ENCODE data around the gene INPP4A. TPM values are rescaled to one million over a fixed set of nuclear protein-coding genes. Genes with fewer than 3 reads are reported as not detected.

Gene INPP4A
- total and polyA plus RNA-seq, 5 donors: 5.1 to 18.1 (median 15.8) TPM

DNA sequence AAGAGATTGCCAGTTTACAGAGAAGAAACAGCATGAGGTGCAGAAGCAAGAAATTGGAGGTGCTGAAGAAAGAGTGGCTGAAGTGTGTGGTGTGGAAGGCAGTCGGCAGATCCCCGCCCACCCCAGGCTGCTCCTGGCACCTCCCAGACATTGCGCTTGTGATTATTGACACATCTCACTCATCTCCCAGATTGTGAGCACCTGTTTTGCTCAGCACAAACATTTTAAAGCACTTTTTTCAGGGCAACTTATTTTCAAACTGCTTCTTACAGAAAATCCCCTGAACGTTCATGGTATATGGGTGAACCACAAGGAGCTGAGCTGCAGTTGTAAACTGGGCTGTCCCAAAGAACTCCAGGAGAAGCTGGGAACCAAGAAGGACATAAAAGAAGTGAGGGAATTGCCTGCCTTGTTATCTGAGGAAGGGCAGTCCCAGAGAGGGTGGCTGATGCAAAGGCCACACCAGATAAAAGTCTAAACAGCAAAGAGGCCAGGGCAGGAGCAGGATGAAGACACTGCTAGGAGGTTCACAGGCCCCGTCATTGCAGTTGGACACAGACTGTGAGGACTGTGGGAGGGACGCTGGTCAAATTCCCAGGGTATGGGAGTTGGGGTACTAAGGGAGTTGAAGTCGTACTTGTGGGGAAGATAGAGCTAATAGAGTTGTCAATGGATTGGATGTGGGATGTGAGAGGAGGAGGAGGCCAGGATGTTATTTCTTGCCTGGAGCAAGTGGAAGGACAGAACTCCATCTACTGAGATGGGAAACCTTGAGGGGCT is 65.1 kb downstream of the INPP4A start:
- intact Hi-C loops (cut with DNase I): loop anchor here in 1 of 4 donors (10.0 kb wide), 1 partner anchor 95 kb away; no protein-coding TSS in a partner anchor
- H3K4me1 ChIP-seq (ENCODE audit: control insufficient read depth, insufficient read depth, low read length): peaks cover 25% of the 10 kb centered on the region
- no peaks in the 10 kb centered on the region for H3K9me3 ChIP-seq (ENCODE audit: control insufficient read depth, low read length)
- no peaks in the 10 kb centered on the region for H3K27me3 ChIP-seq (ENCODE audit: control insufficient read depth, insufficient read depth)
- ATAC-seq: no peak
- no peak overlapping the region for H3K4me3 ChIP-seq (ENCODE audit: low read length)
- DNase-seq: no peak
- WGBS: 92% methylated on average over 7 of the region's 7 CpGs
- no peak overlapping the region for H3K27ac ChIP-seq (ENCODE audit: low read length)

DNA sequence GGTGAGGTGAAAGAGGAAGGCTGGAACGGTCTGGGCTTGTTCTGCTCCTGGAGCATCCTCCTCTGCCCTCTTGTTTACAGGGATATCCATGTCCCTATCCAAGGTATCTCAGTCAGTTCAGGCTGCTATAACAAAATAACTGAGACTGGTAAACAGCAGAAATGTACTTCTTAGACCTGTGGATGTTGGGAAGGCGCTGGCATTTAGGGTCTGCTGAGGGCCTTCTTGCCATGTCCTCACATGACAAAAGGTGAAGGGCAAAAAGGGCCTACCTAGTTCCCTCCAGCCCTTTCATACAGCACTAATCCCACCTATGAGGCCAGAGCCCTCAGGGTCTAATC is 65.6 kb downstream of the INPP4A start:
- ATAC-seq (no peak), DNase-seq (no peak)
- no peak overlapping the region for H3K4me3 ChIP-seq (ENCODE audit: low read length)
- H3K27ac ChIP-seq (ENCODE audit: low read length): no peak overlapping the region
- no peaks in the 10 kb centered on the region for H3K9me3 ChIP-seq (ENCODE audit: control insufficient read depth, low read length)
- H3K27me3 ChIP-seq (ENCODE audit: control insufficient read depth, insufficient read depth): no peaks in the 10 kb centered on the region
- WGBS: 100% methylated on average over 2 of the region's 2 CpGs
- intact Hi-C loops (cut with DNase I): loop anchor here in 1 of 4 donors (10.0 kb wide), 1 partner anchor 95 kb away; no protein-coding TSS in a partner anchor
- H3K4me1 ChIP-seq (ENCODE audit: control insufficient read depth, insufficient read depth, low read length): peaks cover 21% of the 10 kb centered on the region

DNA sequence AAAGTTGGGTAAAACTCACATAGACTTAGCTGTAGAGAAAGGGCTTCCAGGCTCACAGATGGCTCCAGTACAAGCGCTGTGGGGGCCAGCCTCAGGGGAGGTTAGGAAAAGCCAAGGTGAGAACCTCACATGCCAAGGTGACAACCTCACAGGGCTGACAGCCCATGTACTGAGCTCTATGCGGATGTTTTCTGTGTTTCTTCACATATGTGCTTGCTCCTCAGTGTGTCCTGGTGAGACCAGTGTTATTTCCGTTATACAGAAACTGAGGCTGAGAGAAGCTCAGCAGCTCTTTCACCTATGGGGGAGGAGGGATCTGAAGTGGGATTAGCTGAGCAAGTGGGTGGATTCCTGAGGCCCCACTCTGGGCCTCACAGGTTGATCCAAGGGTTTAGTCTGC is 67.3 kb downstream of the INPP4A start:
- H3K9me3 ChIP-seq (ENCODE audit: control insufficient read depth, low read length): no peaks in the 10 kb centered on the region
- no peak overlapping the region for H3K27ac ChIP-seq (ENCODE audit: low read length)
- DNase-seq (no peak), ATAC-seq (no peak)
- no peaks in the 10 kb centered on the region for H3K27me3 ChIP-seq (ENCODE audit: control insufficient read depth, insufficient read depth)
- peaks cover 18% of the 10 kb centered on the region for H3K4me1 ChIP-seq (ENCODE audit: control insufficient read depth, insufficient read depth, low read length)
- intact Hi-C loops (cut with DNase I): loop anchor here in 1 of 4 donors (10.0 kb wide), 1 partner anchor 97 kb away; no protein-coding TSS in a partner anchor
- 98% methylated on average over 3 of the region's 3 CpGs for WGBS
- no peak overlapping the region for H3K4me3 ChIP-seq (ENCODE audit: low read length)

DNA sequence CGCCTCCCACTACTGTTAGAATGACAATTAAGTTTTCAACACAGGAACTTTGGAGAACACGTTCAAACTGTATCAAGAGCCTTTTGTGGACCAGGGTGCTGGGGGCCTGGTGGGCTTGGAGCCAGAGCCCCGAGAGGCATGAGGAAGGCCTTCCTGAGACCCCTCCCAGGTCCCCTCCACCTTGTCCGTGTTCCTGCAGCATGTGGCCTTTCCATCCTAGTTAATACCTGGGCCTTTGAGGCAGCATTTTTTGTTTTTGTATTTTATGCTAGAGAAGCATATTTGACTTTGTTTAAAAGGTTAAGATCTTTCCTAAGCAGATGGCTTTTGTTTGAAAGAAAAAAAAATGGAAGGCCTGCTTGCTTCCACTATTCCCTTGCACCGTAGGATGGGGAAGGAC is 68.0 kb downstream of the INPP4A start:
- ATAC-seq (no peak), DNase-seq (no peak)
- Histone ChIP-seq H3K27ac (ENCODE audit: low read length) (no peak overlapping the region), H3K9me3 (ENCODE audit: control insufficient read depth, low read length) (no peaks in the 10 kb centered on the region), H3K4me3 (ENCODE audit: low read length) (no peak overlapping the region), H3K27me3 (ENCODE audit: control insufficient read depth, insufficient read depth) (no peaks in the 10 kb centered on the region), H3K4me1 (ENCODE audit: control insufficient read depth, insufficient read depth, low read length) (peaks cover 13% of the 10 kb centered on the region)
- intact Hi-C loops (cut with DNase I): loop anchor here in 1 of 4 donors (10.0 kb wide), 1 partner anchor 98 kb away; no protein-coding TSS in a partner anchor
- WGBS: 94% methylated on average over 5 of the region's 5 CpGs

DNA sequence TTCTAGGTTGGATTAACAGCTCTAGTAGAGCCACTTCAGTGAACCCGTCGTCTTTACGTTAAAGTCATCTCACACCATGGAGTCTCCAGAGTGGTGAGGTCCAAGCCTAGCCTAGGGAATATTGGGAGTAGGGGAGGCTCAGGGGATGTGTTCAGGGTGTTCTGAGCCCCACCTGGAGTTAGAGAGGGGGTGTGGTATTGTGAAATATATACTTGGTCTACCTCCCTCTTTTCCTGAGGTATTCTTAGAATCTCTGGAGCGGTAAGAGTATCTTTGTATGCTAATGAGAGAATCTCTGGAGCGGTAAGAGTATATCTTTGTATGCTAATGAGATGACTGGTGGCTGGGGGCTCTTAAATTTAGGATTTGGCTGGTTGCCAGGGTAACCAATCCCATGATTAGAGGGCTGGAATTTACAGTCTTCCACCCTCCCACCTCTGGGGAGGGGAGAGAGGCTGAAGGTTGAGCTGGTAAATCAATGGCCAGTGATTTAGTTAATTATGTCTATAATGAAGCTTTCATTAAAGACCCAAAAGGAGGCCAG is 69.5 kb downstream of the INPP4A start:
- ATAC-seq (no peak), DNase-seq (no peak)
- intact Hi-C loops (cut with DNase I): loop anchor here in 1 of 4 donors (10.0 kb wide), 1 partner anchor 99 kb away; no protein-coding TSS in a partner anchor
- H3K27me3 ChIP-seq (ENCODE audit: control insufficient read depth, insufficient read depth): no peaks in the 10 kb centered on the region
- peaks cover 7% of the 10 kb centered on the region for H3K4me1 ChIP-seq (ENCODE audit: control insufficient read depth, insufficient read depth, low read length)
- H3K9me3 ChIP-seq (ENCODE audit: control insufficient read depth, low read length): no peaks in the 10 kb centered on the region
- 95% methylated on average over 5 of the region's 5 CpGs for WGBS
- H3K27ac ChIP-seq (ENCODE audit: low read length): no peak overlapping the region
- no peak overlapping the region for H3K4me3 ChIP-seq (ENCODE audit: low read length)

DNA sequence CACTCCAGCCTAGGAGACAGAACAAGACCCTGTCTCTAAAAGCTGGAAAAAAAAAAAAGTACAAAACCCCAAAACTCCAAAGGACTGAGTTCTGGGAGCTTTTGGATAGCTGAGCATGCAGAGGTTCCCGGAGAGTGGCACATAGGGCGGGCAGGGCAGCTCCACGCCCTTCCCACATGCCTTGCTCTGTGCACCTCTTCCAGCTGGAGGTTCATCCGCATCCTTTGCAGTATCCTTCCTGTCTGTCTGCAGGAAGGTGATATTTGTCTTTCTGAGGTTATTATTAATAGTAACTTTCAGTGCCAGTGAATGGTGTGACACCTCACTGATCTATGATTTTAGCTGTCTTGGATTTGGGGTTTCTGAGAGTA is 70.2 kb downstream of the INPP4A start:
- peaks cover 5% of the 10 kb centered on the region for H3K4me1 ChIP-seq (ENCODE audit: control insufficient read depth, insufficient read depth, low read length)
- H3K9me3 ChIP-seq (ENCODE audit: control insufficient read depth, low read length): no peaks in the 10 kb centered on the region
- H3K4me3 ChIP-seq (ENCODE audit: low read length): no peak overlapping the region
- intact Hi-C loops (cut with DNase I): loop anchor here in 1 of 4 donors (10.0 kb wide), 1 partner anchor 100 kb away; no protein-coding TSS in a partner anchor
- H3K27me3 ChIP-seq (ENCODE audit: control insufficient read depth, insufficient read depth): no peaks in the 10 kb centered on the region
- DNase-seq (no peak), ATAC-seq (no peak)
- WGBS: 84% methylated on average over 4 of the region's 4 CpGs
- H3K27ac ChIP-seq (ENCODE audit: low read length): no peak overlapping the region

DNA sequence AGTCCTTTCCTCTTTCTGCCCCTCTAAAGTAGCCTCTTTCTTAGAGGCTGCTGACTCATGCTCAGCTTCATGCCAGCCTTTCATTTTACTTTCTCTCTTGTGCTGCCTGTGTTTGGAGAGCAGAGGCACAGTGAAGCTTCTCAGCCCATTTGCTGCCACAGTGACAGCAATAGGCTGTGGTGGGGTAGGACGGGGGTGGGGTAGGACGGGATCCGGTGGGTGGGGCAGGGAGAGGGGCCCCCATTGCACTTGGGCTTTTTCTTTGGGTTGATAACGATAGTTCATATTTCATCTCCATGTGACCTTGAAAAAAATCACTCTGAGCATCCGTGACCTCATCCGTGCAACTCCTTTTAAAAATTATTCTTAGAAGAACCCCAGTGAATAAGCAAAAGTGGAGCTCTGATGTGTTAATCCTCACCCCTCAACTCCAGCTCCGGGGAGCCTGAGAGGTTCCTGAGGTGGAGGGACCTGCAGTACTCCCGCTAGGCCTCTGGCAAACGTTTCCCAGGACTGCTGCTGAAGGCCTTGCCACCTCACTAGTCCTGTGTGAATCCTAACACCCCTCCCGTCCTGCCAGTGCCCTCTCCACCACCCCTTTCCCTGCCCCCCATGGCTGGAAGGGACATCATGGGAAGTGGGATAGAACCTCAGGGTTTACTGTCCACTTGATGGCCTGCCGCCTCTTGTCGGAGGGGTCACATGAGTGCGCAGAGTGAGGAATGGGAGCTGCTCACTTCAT is 70.8 kb downstream of the INPP4A start:
- ATAC-seq (peak in 1 of 2 donors; percentile 27), DNase-seq (no peak)
- H3K4me1 ChIP-seq (ENCODE audit: control insufficient read depth, insufficient read depth, low read length): peaks cover 2% of the 10 kb centered on the region
- 72% methylated on average over 13 of the region's 13 CpGs for WGBS
- H3K9me3 ChIP-seq (ENCODE audit: control insufficient read depth, low read length): no peaks in the 10 kb centered on the region
- no peak overlapping the region for H3K27ac ChIP-seq (ENCODE audit: low read length)
- H3K4me3 ChIP-seq (ENCODE audit: low read length): no peak overlapping the region
- intact Hi-C loops (cut with DNase I): loop anchor here in 1 of 4 donors (10.0 kb wide), 1 partner anchor 101 kb away; no protein-coding TSS in a partner anchor
- no peaks in the 10 kb centered on the region for H3K27me3 ChIP-seq (ENCODE audit: control insufficient read depth, insufficient read depth)

DNA sequence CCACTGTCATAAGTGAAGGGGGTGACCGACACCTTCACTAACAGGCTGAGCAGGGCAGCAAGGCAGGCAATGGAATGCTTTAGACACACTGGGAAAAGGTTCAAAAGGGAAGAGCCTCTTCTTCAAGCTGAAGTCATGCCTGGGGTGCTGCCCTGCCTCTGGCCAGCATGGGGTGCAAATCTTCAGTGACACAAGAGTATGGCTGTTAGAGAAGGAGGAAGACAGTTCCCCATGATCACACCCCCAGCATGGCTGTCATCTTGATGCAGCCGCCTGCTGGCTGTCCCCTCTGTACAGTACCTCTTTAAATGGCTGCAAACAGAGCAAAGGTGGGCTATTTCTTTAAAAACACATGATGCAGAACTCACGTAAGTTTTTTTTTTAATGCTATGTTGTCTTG is 71.9 kb downstream of the INPP4A start:
- intact Hi-C loops (cut with DNase I): loop anchor here in 1 of 4 donors (10.0 kb wide), 1 partner anchor 102 kb away; no protein-coding TSS in a partner anchor
- Histone ChIP-seq H3K27me3 (ENCODE audit: control insufficient read depth, insufficient read depth) (no peaks in the 10 kb centered on the region), H3K4me3 (ENCODE audit: low read length) (no peak overlapping the region), H3K9me3 (ENCODE audit: control insufficient read depth, low read length) (no peaks in the 10 kb centered on the region), H3K27ac (ENCODE audit: low read length) (no peak overlapping the region), H3K4me1 (ENCODE audit: control insufficient read depth, insufficient read depth, low read length) (peaks cover 2% of the 10 kb centered on the region)
- DNase-seq: no peak
- ATAC-seq: no peak
- WGBS: 75% methylated on average over 3 of the region's 3 CpGs

DNA sequence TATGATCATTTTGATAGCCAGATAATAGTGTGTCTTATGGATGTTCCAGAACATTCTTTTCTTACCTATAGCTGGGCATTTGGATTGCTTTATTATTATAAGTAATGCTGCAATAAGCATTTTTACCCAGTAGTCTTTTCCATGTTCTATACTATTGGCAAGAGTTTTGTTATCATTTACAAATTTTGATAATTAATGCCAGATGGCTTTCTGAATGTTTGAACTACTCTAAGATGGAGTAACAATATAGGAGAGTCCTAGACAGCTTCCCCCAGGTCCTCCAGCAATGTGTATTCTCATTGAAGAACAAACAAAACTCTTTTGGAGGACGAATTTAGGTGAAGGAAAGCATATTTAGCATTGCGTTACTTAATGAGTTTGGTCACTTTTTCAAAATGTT is 73.0 kb downstream of the INPP4A start:
- no peak overlapping the region for H3K4me3 ChIP-seq (ENCODE audit: low read length)
- H3K9me3 ChIP-seq (ENCODE audit: control insufficient read depth, low read length): no peaks in the 10 kb centered on the region
- intact Hi-C loops (cut with DNase I): loop anchor here in 1 of 4 donors (10.0 kb wide), 1 partner anchor 103 kb away; no protein-coding TSS in a partner anchor
- H3K27me3 ChIP-seq (ENCODE audit: control insufficient read depth, insufficient read depth): no peaks in the 10 kb centered on the region
- ATAC-seq: no peak
- no peak for DNase-seq
- peaks cover 2% of the 10 kb centered on the region for H3K4me1 ChIP-seq (ENCODE audit: control insufficient read depth, insufficient read depth, low read length)
- whole genome bisulfite sequencing: 94% methylated on average over 2 of the region's 2 CpGs
- H3K27ac ChIP-seq (ENCODE audit: low read length): no peak overlapping the region

DNA sequence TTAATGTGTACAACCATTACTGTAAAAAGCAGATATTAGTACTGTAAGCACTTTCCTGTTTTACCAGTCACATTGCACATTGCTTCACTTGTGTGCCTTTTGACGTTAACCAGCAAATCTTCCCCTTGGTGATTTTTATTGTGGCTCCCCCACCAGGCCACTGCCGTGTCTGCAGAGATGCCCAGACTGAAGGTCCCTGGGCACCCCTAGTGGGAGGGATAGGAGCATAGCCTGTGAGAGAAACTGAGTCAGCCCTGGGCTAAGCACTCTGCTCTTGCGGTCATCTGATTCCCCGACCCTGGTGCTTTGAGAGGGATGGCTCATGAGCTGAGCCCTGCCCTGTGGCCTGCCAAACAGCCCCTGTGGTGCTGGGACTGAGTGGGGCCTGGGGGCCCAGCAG is 73.4 kb downstream of the INPP4A start:
- DNase-seq: no peak
- 69% methylated on average over 4 of the region's 4 CpGs for WGBS
- Histone ChIP-seq H3K27me3 (ENCODE audit: control insufficient read depth, insufficient read depth) (no peaks in the 10 kb centered on the region), H3K4me3 (ENCODE audit: low read length) (no peak overlapping the region), H3K27ac (ENCODE audit: low read length) (no peak overlapping the region), H3K9me3 (ENCODE audit: control insufficient read depth, low read length) (no peaks in the 10 kb centered on the region), H3K4me1 (ENCODE audit: control insufficient read depth, insufficient read depth, low read length) (peaks cover 2% of the 10 kb centered on the region)
- intact Hi-C loops (cut with DNase I): loop anchor here in 1 of 4 donors (10.0 kb wide), 1 partner anchor 103 kb away; no protein-coding TSS in a partner anchor
- peak in 1 of 2 donors; percentile 36 for ATAC-seq

Measured in right cardiac atrium (tissue), 5 donors.